PC-3 (cell line): ENCODE results near the gene GSTCD.

ENCODE experiments used
- EZH2 ChIP-seq: fragments of 300-600 bp; sonication (generic); IDR thresholded peaks from one replicate; pipeline ENCODE4 v1.6.1; 2017; ENCODE audit warnings: antibody characterized with exemption, mild to moderate bottlenecking, low read length; ENCODE audit not compliant: unreplicated experiment
- TF ChIP-seq, protein P1 (sequence below): fragments of 300-600 bp; sonication (generic); conservative IDR thresholded peaks from 2 replicates; pipeline ENCODE4 v1.5.1; 2017; ENCODE audit warnings: antibody characterized with exemption, low read depth, mild to moderate bottlenecking, low read length

- TF ChIP-seq, protein P1, sequence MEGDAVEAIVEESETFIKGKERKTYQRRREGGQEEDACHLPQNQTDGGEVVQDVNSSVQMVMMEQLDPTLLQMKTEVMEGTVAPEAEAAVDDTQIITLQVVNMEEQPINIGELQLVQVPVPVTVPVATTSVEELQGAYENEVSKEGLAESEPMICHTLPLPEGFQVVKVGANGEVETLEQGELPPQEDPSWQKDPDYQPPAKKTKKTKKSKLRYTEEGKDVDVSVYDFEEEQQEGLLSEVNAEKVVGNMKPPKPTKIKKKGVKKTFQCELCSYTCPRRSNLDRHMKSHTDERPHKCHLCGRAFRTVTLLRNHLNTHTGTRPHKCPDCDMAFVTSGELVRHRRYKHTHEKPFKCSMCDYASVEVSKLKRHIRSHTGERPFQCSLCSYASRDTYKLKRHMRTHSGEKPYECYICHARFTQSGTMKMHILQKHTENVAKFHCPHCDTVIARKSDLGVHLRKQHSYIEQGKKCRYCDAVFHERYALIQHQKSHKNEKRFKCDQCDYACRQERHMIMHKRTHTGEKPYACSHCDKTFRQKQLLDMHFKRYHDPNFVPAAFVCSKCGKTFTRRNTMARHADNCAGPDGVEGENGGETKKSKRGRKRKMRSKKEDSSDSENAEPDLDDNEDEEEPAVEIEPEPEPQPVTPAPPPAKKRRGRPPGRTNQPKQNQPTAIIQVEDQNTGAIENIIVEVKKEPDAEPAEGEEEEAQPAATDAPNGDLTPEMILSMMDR = no peak
- no peak for TF ChIP-seq EZH2
Observed at GRCh38 chr4:105786748-105787147, 78.2 kb downstream of the GSTCD start.
